Chondrocyte (in vitro differentiated cells): ENCODE data around the gene CFAP58. TPM values are rescaled to one million over a fixed set of nuclear protein-coding genes. Genes with fewer than 3 reads are reported as not detected.

Experiments used
- DNase-seq: peaks from one replicate; pipeline ENCODE4 v3.0.0; 2021; ENCODE audit warnings: mixed read lengths, low spot score
- H3K27ac Mint-ChIP-seq: one replicate; pipeline ENCODE4 v1.8.0; 2021; ENCODE audit warnings: mild to moderate bottlenecking, moderate library complexity, mixed read lengths; ENCODE audit not compliant: unreplicated experiment
- H3K27me3 Mint-ChIP-seq: 2 replicates; pipeline ENCODE4 v1.8.0; 2021; ENCODE audit warnings: low read depth, mixed read lengths
- H3K36me3 Mint-ChIP-seq: 2 replicates; pipeline ENCODE4 v1.8.0; 2021; ENCODE audit warnings: low read depth, mixed read lengths
- H3K4me1 Mint-ChIP-seq: 2 replicates; pipeline ENCODE4 v1.8.0; 2021; ENCODE audit warnings: low read depth, mild to moderate bottlenecking, mixed read lengths
- H3K4me3 Mint-ChIP-seq: one replicate; pipeline ENCODE4 v1.8.0; 2021; ENCODE audit warnings: mild to moderate bottlenecking, moderate library complexity, mixed read lengths; ENCODE audit not compliant: unreplicated experiment
- H3K9me3 Mint-ChIP-seq: 2 replicates; pipeline ENCODE4 v1.8.0; 2021; ENCODE audit warnings: low read depth, mixed read lengths
- total RNA-seq: library from RNA; stranded (reverse); gene quantifications from 3 replicates; pipeline ENCODE4 v1.2.1, GENCODE V29; 2021
- TF ChIP-seq, protein P1 (sequence below): fragments of 200-600 bp; sonication (generic); IDR thresholded peaks from 2 replicates; pipeline ENCODE4 v1.5.0; 2021; ENCODE audit warnings: antibody characterized with exemption, mild to moderate bottlenecking, moderate library complexity

CFAP58 gene
- total RNA-seq, 1 donor from 2014 or later = 0.15 TPM

DNA sequence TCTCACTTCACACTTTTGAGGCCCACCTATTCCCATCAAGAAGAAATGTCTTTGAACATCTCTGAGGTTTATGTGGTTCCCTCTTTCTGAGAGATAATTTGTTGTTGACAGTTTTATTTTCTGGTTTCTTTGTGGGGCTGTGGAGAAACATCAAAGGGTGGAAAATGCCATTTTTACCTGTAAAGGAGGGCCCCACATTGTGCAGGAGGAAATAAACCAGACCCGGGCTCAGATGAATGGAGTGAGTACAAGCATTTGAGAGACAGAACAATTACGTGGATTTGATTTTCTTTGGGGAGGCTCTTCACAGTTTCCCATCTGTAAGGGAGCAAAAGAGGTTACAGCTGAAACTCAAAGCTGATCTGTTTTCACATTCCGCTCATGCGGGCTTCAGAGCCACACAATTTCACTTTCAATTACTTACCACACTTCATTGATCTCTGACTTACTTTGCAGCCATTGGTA, 45.2 kb upstream of the CFAP58 start:
- TF ChIP-seq, protein P1, sequence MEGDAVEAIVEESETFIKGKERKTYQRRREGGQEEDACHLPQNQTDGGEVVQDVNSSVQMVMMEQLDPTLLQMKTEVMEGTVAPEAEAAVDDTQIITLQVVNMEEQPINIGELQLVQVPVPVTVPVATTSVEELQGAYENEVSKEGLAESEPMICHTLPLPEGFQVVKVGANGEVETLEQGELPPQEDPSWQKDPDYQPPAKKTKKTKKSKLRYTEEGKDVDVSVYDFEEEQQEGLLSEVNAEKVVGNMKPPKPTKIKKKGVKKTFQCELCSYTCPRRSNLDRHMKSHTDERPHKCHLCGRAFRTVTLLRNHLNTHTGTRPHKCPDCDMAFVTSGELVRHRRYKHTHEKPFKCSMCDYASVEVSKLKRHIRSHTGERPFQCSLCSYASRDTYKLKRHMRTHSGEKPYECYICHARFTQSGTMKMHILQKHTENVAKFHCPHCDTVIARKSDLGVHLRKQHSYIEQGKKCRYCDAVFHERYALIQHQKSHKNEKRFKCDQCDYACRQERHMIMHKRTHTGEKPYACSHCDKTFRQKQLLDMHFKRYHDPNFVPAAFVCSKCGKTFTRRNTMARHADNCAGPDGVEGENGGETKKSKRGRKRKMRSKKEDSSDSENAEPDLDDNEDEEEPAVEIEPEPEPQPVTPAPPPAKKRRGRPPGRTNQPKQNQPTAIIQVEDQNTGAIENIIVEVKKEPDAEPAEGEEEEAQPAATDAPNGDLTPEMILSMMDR = no peak
- H3K9me3 Mint-ChIP-seq = no peaks in the 10 kb centered on the region
- H3K4me1 Mint-ChIP-seq = peaks cover 54% of the 10 kb centered on the region
- no peak overlapping the region for H3K27ac Mint-ChIP-seq
- H3K36me3 Mint-ChIP-seq = peaks cover 8% of the 10 kb centered on the region
- H3K4me3 Mint-ChIP-seq = no peak overlapping the region
- DNase-seq = no peak
- no peaks in the 10 kb centered on the region for H3K27me3 Mint-ChIP-seq

DNA sequence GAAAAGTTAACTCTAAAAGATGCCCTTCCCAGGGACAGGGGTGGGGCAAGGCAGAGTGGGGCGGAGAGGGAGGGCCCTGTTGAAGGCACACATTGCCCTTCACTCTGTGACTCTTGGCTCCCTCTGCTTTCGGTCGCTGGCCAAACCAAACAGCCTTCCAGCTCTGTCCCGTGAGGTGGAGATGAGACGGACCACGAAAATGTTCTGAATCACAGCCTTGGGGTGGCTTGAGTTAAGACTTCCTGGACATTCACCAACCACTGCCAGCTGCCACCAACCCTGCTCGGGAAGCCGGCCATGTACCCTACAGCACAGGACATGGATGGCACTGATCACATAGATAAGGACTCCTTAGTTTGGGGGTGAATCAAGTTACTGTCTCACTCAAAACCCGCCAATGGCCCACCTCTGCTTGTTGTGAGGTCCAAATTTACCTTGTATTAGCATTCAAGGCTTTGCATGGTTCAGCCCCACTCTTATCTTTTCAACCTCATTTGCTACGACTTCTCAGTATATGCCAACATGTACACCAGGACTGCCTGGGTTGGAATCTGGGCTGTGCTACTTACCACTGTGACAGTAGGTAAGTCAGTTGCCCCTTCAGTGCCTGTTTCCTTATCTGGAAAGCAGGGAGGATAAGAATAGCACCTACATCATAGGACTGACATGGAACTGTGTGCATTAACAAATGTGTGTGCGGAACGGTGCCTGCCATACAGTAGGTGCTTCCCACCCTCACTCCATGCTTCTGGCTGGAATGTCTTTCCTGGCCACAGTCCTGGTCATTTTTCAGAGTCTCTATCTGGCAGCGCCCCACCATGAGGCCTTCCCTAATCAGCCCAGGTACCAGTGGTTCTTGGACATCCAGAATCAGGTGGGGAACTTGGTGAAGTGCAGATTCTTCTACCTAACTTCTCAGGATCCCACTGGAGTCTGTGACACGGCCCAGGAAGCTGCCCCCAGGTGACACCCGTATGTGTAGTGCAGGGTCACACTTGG, 43.4 kb upstream of the CFAP58 start:
- Mint-ChIP-seq H3K4me3 (no peak overlapping the region), H3K27ac (peak overlapping the region; percentile 93), H3K36me3 (peaks cover 12% of the 10 kb centered on the region), H3K9me3 (no peaks in the 10 kb centered on the region), H3K4me1 (peaks cover 50% of the 10 kb centered on the region), H3K27me3 (no peaks in the 10 kb centered on the region)
- DNase-seq = no peak
- TF ChIP-seq, protein P1 = no peak

DNA sequence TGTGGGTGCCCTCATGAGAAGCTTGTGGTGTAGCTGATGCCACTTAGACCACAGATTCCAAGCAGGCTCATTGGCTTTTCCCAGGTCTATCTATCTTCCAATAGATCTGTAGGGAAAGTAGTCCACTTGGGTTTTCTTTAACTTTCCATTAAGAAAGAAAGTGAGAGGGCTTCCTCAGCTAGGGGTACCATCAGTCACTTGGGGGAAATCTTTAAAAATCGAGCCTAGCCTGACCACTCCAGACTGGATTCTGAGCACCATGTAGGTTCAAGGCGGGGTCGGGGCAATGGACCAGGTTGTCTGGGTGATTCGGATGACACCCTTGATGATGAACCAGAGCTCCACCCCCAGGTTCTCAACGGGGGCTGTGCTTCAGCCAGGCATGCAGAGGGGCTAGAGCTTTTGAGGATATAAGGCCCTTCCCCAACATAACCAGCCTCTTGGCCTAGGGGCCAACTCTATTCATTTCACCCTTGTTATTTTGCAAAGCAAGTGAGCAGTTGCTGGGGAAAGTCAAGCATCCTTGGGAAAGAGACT, 42.4 kb upstream of the CFAP58 start:
- Mint-ChIP-seq H3K4me1 (peaks cover 45% of the 10 kb centered on the region), H3K27ac (peak overlapping the region; percentile 93), H3K9me3 (no peaks in the 10 kb centered on the region), H3K36me3 (peaks cover 12% of the 10 kb centered on the region), H3K27me3 (no peaks in the 10 kb centered on the region), H3K4me3 (no peak overlapping the region)
- TF ChIP-seq, protein P1 = no peak
- no peak for DNase-seq

DNA sequence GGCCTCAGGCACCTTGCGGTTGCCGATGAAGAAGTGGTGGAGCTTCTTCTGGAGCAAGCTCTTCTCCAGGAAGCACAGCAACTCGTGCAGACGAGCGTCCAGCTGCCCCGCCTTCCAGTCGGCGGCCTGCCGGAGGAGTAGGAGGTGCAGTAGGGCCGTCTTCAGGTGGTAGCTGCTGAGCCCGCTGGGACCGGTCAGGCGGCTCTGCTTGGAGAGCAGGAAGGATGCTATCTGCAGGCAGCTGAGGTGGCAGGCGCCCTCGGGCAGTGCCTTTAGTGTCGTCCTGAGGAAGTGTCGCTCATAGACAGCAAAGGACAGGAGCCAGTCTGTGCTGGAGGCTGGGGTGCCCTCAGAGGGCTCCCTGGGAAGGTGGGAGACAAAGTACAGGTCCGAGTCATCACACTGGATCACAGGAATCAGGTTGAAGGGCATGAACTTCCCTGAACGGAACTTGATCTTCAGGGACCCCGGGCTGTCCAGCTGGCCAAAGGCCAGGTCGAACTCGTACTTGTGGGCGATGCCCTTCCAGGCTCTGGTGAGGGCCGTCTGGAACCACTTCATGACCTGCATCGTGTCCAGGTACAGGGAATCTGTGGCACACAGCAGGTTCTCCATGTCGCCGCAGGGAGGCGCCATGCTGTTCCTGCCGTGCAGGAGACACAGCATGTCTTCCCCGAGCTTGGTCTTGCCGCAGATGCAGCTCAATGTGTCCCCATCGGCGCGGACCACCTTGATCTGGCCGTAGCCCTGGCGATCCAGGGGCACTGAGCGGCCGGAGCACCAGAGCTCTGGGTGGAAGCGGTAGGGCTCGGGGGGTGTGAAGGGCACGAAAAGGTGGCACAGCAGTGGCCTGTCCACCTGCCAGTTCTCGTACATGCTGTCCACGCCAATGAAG, 38.8 kb upstream of the CFAP58 start:
- TF ChIP-seq, protein P1 = no peak
- H3K27ac Mint-ChIP-seq = no peak overlapping the region
- no peak overlapping the region for H3K4me3 Mint-ChIP-seq
- H3K27me3 Mint-ChIP-seq = no peaks in the 10 kb centered on the region
- H3K9me3 Mint-ChIP-seq = no peaks in the 10 kb centered on the region
- peaks cover 53% of the 10 kb centered on the region for H3K4me1 Mint-ChIP-seq
- H3K36me3 Mint-ChIP-seq = peaks cover 12% of the 10 kb centered on the region
- DNase-seq = no peak
